ENCODE results near the gene DECR2. TPM values are rescaled to one million over a fixed set of nuclear protein-coding genes. Genes with fewer than 3 reads are reported as not detected.

Gene DECR2
- total and polyA plus RNA-seq, 2 of the 13 experiments (the other 11 are each of a cell fraction or from before 2014, with no cell fraction given), result 36.3 to 44.6 TPM

GRCh38 chr16:425082-425718 is 23.5 kb downstream of the DECR2 start, which contains the start of gene RAB11FIP3 (continued):
- TF ChIP-seq ZNF142 (CRISPR knock-in tag; IDR thresholded peaks at IDR 0.05), result peak; percentile 89
- peak; percentile 86; the same call in 1 of the 2 replicates for TF ChIP-seq ZNF619 (CRISPR knock-in tag; IDR thresholded peaks at IDR 0.05)
- TF ChIP-seq MAFF (IDR thresholded peaks at IDR 0.05; ENCODE audit: low read depth, low read length), result no peak
- TF ChIP-seq ZNF550 (CRISPR knock-in tag; IDR thresholded peaks at IDR 0.05; ENCODE audit: borderline replicate concordance), result peak; percentile 79; the same call in 1 of the 2 replicates
- TF ChIP-seq NCOA2 (CRISPR knock-in tag; IDR thresholded peaks at IDR 0.05), result peak; percentile 21; the same call in 1 of the 2 replicates
- peak; percentile 72; the same call in 1 of the 2 replicates for TF ChIP-seq SIN3A (IDR thresholded peaks at IDR 0.05; ENCODE audit: borderline replicate concordance, low read depth, low read length)
- peak; percentile 66 for TF ChIP-seq ZNF770 (CRISPR knock-in tag; IDR thresholded peaks at IDR 0.05)
- TF ChIP-seq JARID2 (CRISPR knock-in tag; IDR thresholded peaks at IDR 0.05; ENCODE audit: insufficient replicate concordance), result peak; percentile 83
- TF ChIP-seq ZNF615 (CRISPR knock-in tag; IDR thresholded peaks at IDR 0.05; ENCODE audit: borderline replicate concordance), result 0 out of 2 replicates have a peak, but pooled peaks have one; percentile 76
- TF ChIP-seq POLR2G (IDR thresholded peaks at IDR 0.05; ENCODE audit: low read depth, low read length), result peak; percentile 74
- TF ChIP-seq ZNF232 (CRISPR knock-in tag; IDR thresholded peaks at IDR 0.05; ENCODE audit: borderline replicate concordance), result no peak
- TF ChIP-seq ZNF75D (CRISPR knock-in tag; IDR thresholded peaks at IDR 0.05; ENCODE audit: borderline replicate concordance), result 0 out of 2 replicates have a peak, but pooled peaks have one; percentile 30
- TF ChIP-seq RFX3 (CRISPR knock-in tag; IDR thresholded peaks at IDR 0.05), result no peak
- no peak; the same call in 1 of the 2 replicates for TF ChIP-seq ZNF713 (CRISPR knock-in tag; IDR thresholded peaks at IDR 0.05)
- no peak for TF ChIP-seq SIX1 (CRISPR knock-in tag; IDR thresholded peaks at IDR 0.05; ENCODE audit: borderline replicate concordance)
- TF ChIP-seq CTCF (CRISPR knock-in tag; IDR thresholded peaks at IDR 0.05), result peak; percentile 68
- no peak for TF ChIP-seq HBP1 (CRISPR knock-in tag; IDR thresholded peaks at IDR 0.05; ENCODE audit: low read depth)
- no peak for TF ChIP-seq MAFG (CRISPR knock-in tag; IDR thresholded peaks at IDR 0.05)

Measured in HepG2 (cell line).